ENCODE data around the gene BTAF1.

DNA sequence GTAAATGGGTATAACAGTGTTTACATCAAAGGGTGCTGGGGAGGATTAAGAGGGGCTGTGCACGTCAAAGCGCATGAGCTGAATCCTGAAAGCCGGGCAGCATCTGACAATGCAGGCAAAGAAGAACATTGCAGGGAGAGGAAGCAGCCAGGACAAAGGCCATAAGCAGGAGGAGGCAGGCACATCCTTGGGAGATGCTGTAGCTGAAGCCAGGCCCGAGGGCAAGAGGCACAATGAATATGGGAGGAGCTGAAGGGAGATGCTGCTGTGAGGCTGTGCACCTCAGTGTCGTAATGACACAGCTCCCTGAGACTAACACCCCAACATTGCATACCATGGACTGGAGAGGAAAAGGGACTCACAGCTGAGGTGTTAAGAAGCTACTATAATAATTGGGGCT lies 129.2 kb downstream of the BTAF1 start:
- TF ChIP-seq, protein P1, sequence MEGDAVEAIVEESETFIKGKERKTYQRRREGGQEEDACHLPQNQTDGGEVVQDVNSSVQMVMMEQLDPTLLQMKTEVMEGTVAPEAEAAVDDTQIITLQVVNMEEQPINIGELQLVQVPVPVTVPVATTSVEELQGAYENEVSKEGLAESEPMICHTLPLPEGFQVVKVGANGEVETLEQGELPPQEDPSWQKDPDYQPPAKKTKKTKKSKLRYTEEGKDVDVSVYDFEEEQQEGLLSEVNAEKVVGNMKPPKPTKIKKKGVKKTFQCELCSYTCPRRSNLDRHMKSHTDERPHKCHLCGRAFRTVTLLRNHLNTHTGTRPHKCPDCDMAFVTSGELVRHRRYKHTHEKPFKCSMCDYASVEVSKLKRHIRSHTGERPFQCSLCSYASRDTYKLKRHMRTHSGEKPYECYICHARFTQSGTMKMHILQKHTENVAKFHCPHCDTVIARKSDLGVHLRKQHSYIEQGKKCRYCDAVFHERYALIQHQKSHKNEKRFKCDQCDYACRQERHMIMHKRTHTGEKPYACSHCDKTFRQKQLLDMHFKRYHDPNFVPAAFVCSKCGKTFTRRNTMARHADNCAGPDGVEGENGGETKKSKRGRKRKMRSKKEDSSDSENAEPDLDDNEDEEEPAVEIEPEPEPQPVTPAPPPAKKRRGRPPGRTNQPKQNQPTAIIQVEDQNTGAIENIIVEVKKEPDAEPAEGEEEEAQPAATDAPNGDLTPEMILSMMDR (IDR thresholded peaks at IDR 0.05) = no peak
- no peak for TF ChIP-seq POLR2A (IDR thresholded peaks at IDR 0.05)
